GM21367 (cell line): ENCODE data around the gene CHST15.

Source experiments
- ATAC-seq: cut with Tn5 transposase; IDR thresholded peaks from one replicate; pipeline ENCODE4 v1.9.1; 2021; ENCODE audit not compliant: unreplicated experiment

The CHST15 gene

GRCh38 chr10:123974406-123974805 lies 119.0 kb downstream of the CHST15 start:
- ATAC-seq = no peak

GRCh38 chr10:123972481-123973401 lies 120.7 kb downstream of the CHST15 start:
- ATAC-seq = no peak

GRCh38 chr10:123970927-123971286 lies 122.5 kb downstream of the CHST15 start:
- no peak for ATAC-seq

GRCh38 chr10:123970207-123970926 lies 123.0 kb downstream of the CHST15 start:
- ATAC-seq = no peak

- ATAC-seq = peak; percentile 51
Measured at GRCh38 chr10:123967626-123968243, 125.7 kb downstream of the CHST15 start.

GRCh38 chr10:123966896-123967231 lies 126.5 kb downstream of the CHST15 start:
- no peak for ATAC-seq

GRCh38 chr10:123965973-123966895 lies 127.2 kb downstream of the CHST15 start:
- ATAC-seq = no peak

GRCh38 chr10:123964953-123965352 lies 128.4 kb downstream of the CHST15 start:
- ATAC-seq = no peak

GRCh38 chr10:123962756-123963530 lies 130.5 kb downstream of the CHST15 start:
- ATAC-seq = no peak

- no peak for ATAC-seq
Measured at GRCh38 chr10:123958241-123958640, 135.2 kb downstream of the CHST15 start.
